ENCODE measurements around the gene CD46.
A peak's percentile ranks its signal among the peaks of the same experiment; 100 is the strongest.

GRCh38 chr1:207811920-207812720 is 60.3 kb downstream of the CD46 start:
- peak; percentile 63 for TF ChIP-seq CTCF (IDR thresholded peaks at IDR 0.05; ENCODE audit: low read depth, low read length, poor library complexity, severe bottlenecking)
- no peak for TF ChIP-seq EZH2phosphoT487 (IDR thresholded peaks at IDR 0.05; ENCODE audit: borderline replicate concordance, low read length)

All from DOHH2 (cell line).